Lower leg skin (tissue), 3 donors: ENCODE data around the gene LRRC15.

Source experiments
- CTCF ChIP-seq, 3 donors: fragments of 450-650 bp; IDR thresholded peaks; one replicate each; pipeline ENCODE4 v1.5.1; 2016; ENCODE audit warnings: antibody characterized with exemption in 3 of 3, mild to moderate bottlenecking in 3 of 3, moderate library complexity in 2 of 3
- POLR2A ChIP-seq, 2 donors: fragments of 450-650 bp; IDR thresholded peaks; one replicate each; pipeline ENCODE4 v1.6.1; 2016 to 2017; ENCODE audit warnings: antibody characterized with exemption in 2 of 2, mild to moderate bottlenecking in 1 of 2, moderate library complexity in 1 of 2

GRCh38 chr3:194305356-194306108 is 64.0 kb downstream of the LRRC15 start:
- TF ChIP-seq CTCF (IDR thresholded peaks at IDR 0.05) (no peak), POLR2A (IDR thresholded peaks at IDR 0.05) (no peak)
